ENCODE results near the gene RPP40.
A peak's percentile ranks its signal among the peaks of the same experiment; 100 is the strongest.
"Not testable (repeated sequence)": the region's sequence is repeated elsewhere in the genome, so short reads cannot be mapped to it uniquely, and the experiment has no call there.

The RPP40 gene

GRCh38 chr6:5023923-5024322 is 20.1 kb upstream of the RPP40 start:
- Histone ChIP-seq H3K4me1 (ENCODE audit: control insufficient read depth in 5 of 5, insufficient read depth in 5 of 5, low read length in 5 of 5) (peaks cover 0 to 12% (median 11%) of the 10 kb centered on the region in 5 donors), H3K9me3 (ENCODE audit: control insufficient read depth in 5 of 5, low read length in 5 of 5) (no peaks in the 10 kb centered on the region), H3K9ac (ENCODE audit: low read length in 5 of 5) (no peak overlapping the region), H3K36me3 (ENCODE audit: control insufficient read depth in 5 of 5, insufficient read depth in 5 of 5, low read length in 5 of 5) (peaks cover 0 to 2% (median 0%) of the 10 kb centered on the region in 5 donors), H3K4me3 (ENCODE audit: low read depth in 1 of 5, low read length in 5 of 5) (no peak overlapping the region), H3K27me3 (ENCODE audit: control insufficient read depth in 5 of 5, insufficient read depth in 4 of 5, low read length in 5 of 5) (no peaks in the 10 kb centered on the region), H3K27ac (ENCODE audit: low read depth, low read length) (no peak overlapping the region)

- no peaks in the 10 kb centered on the region for H3K9me3 ChIP-seq (ENCODE audit: control insufficient read depth in 5 of 5, low read length in 5 of 5)
These were observed 16.3 kb upstream of the RPP40 start for GRCh38 chr6:5020142-5020541.

GRCh38 chr6:5014072-5014561 is 10.3 kb upstream of the RPP40 start:
- Histone ChIP-seq H3K9me3 (ENCODE audit: control insufficient read depth in 5 of 5, low read length in 5 of 5) (peaks cover 0 to 8% (median 0%) of the 10 kb centered on the region in 5 donors), H3K27me3 (ENCODE audit: control insufficient read depth in 5 of 5, insufficient read depth in 4 of 5, low read length in 5 of 5) (no peaks in the 10 kb centered on the region), H3K4me1 (ENCODE audit: control insufficient read depth in 5 of 5, insufficient read depth in 5 of 5, low read length in 5 of 5) (peaks cover 0 to 3% (median 0%) of the 10 kb centered on the region in 5 donors), H3K4me3 (ENCODE audit: low read depth in 1 of 5, low read length in 5 of 5) (no peak overlapping the region), H3K36me3 (ENCODE audit: control insufficient read depth in 5 of 5, insufficient read depth in 5 of 5, low read length in 5 of 5) (no peaks in the 10 kb centered on the region), H3K27ac (ENCODE audit: low read depth, low read length) (no peak overlapping the region), H3K9ac (ENCODE audit: low read length in 5 of 5) (no peak overlapping the region)

More at GRCh38 chr6:5020142-5020541, 16.3 kb upstream of the RPP40 start:
- H3K9ac ChIP-seq (ENCODE audit: low read length in 5 of 5), result no peak overlapping the region
- H3K27me3 ChIP-seq (ENCODE audit: control insufficient read depth in 5 of 5, insufficient read depth in 4 of 5, low read length in 5 of 5), result no peaks in the 10 kb centered on the region
- no peaks in the 10 kb centered on the region for H3K4me1 ChIP-seq (ENCODE audit: control insufficient read depth in 5 of 5, insufficient read depth in 5 of 5, low read length in 5 of 5)
- peaks cover 0 to 2% (median 0%) of the 10 kb centered on the region in 5 donors for H3K36me3 ChIP-seq (ENCODE audit: control insufficient read depth in 5 of 5, insufficient read depth in 5 of 5, low read length in 5 of 5)
- no peak overlapping the region for H3K4me3 ChIP-seq (ENCODE audit: low read depth in 1 of 5, low read length in 5 of 5)
- no peak overlapping the region for H3K27ac ChIP-seq (ENCODE audit: low read depth, low read length)

- no peak overlapping the region for H3K27ac ChIP-seq (ENCODE audit: low read depth, low read length)
- H3K9me3 ChIP-seq (ENCODE audit: control insufficient read depth in 5 of 5, low read length in 5 of 5), result peaks cover 0 to 8% (median 0%) of the 10 kb centered on the region in 5 donors
- no peak overlapping the region for H3K4me3 ChIP-seq (ENCODE audit: low read depth in 1 of 5, low read length in 5 of 5)
- H3K9ac ChIP-seq (ENCODE audit: low read length in 5 of 5), result no peak overlapping the region
- H3K27me3 ChIP-seq (ENCODE audit: control insufficient read depth in 5 of 5, insufficient read depth in 4 of 5, low read length in 5 of 5), result no peaks in the 10 kb centered on the region
- H3K4me1 ChIP-seq (ENCODE audit: control insufficient read depth in 5 of 5, insufficient read depth in 5 of 5, low read length in 5 of 5), result peaks cover 0 to 3% (median 0%) of the 10 kb centered on the region in 5 donors
- H3K36me3 ChIP-seq (ENCODE audit: control insufficient read depth in 5 of 5, insufficient read depth in 5 of 5, low read length in 5 of 5), result no peaks in the 10 kb centered on the region
These were observed 8.7 kb upstream of the RPP40 start for GRCh38 chr6:5012519-5012918.

GRCh38 chr6:5011346-5011745 is 7.5 kb upstream of the RPP40 start:
- Histone ChIP-seq H3K4me1 (ENCODE audit: control insufficient read depth in 5 of 5, insufficient read depth in 5 of 5, low read length in 5 of 5) (peaks cover 0 to 3% (median 0%) of the 10 kb centered on the region in 5 donors), H3K9me3 (ENCODE audit: control insufficient read depth in 5 of 5, low read length in 5 of 5) (peaks cover 0 to 8% (median 0%) of the 10 kb centered on the region in 5 donors), H3K27me3 (ENCODE audit: control insufficient read depth in 5 of 5, insufficient read depth in 4 of 5, low read length in 5 of 5) (no peaks in the 10 kb centered on the region), H3K4me3 (ENCODE audit: low read depth in 1 of 5, low read length in 5 of 5) (no peak overlapping the region), H3K27ac (ENCODE audit: low read depth, low read length) (no peak overlapping the region), H3K9ac (ENCODE audit: low read length in 5 of 5) (no peak overlapping the region), H3K36me3 (ENCODE audit: control insufficient read depth in 5 of 5, insufficient read depth in 5 of 5, low read length in 5 of 5) (no peaks in the 10 kb centered on the region)

GRCh38 chr6:5007531-5007930 is 3.7 kb upstream of the RPP40 start:
- H3K36me3 ChIP-seq (ENCODE audit: control insufficient read depth in 5 of 5, insufficient read depth in 5 of 5, low read length in 5 of 5), result no peaks in the 10 kb centered on the region
- no peaks in the 10 kb centered on the region for H3K27me3 ChIP-seq (ENCODE audit: control insufficient read depth in 5 of 5, insufficient read depth in 4 of 5, low read length in 5 of 5)
- H3K27ac ChIP-seq (ENCODE audit: low read depth, low read length), result no peak overlapping the region
- no peak overlapping the region for H3K4me3 ChIP-seq (ENCODE audit: low read depth in 1 of 5, low read length in 5 of 5)
- no peaks in the 10 kb centered on the region for H3K9me3 ChIP-seq (ENCODE audit: control insufficient read depth in 5 of 5, low read length in 5 of 5)
- peaks cover 0 to 12% (median 11%) of the 10 kb centered on the region in 5 donors for H3K4me1 ChIP-seq (ENCODE audit: control insufficient read depth in 5 of 5, insufficient read depth in 5 of 5, low read length in 5 of 5)
- no peak overlapping the region for H3K9ac ChIP-seq (ENCODE audit: low read length in 5 of 5)

GRCh38 chr6:5006222-5006621 is 2.4 kb upstream of the RPP40 start:
- peaks cover 0 to 12% (median 11%) of the 10 kb centered on the region in 5 donors for H3K4me1 ChIP-seq (ENCODE audit: control insufficient read depth in 5 of 5, insufficient read depth in 5 of 5, low read length in 5 of 5)
- no peaks in the 10 kb centered on the region for H3K27me3 ChIP-seq (ENCODE audit: control insufficient read depth in 5 of 5, insufficient read depth in 4 of 5, low read length in 5 of 5)
- H3K36me3 ChIP-seq (ENCODE audit: control insufficient read depth in 5 of 5, insufficient read depth in 5 of 5, low read length in 5 of 5), result peaks cover 0 to 7% (median 7%) of the 10 kb centered on the region in 5 donors

GRCh38 chr6:5005038-5005433 is 1.2 kb upstream of the RPP40 start:
- H3K4me3 ChIP-seq (ENCODE audit: low read depth in 1 of 5, low read length in 5 of 5); H3K9ac ChIP-seq (ENCODE audit: low read length in 5 of 5); H3K27me3 ChIP-seq (ENCODE audit: control insufficient read depth in 5 of 5, insufficient read depth in 4 of 5, low read length in 5 of 5); H3K27ac ChIP-seq (ENCODE audit: low read depth, low read length); H3K9me3 ChIP-seq (ENCODE audit: control insufficient read depth in 5 of 5, low read length in 5 of 5): not testable (repeated sequence)
- peaks cover 0 to 14% (median 11%) of the 10 kb centered on the region in 5 donors for H3K36me3 ChIP-seq (ENCODE audit: control insufficient read depth in 5 of 5, insufficient read depth in 5 of 5, low read length in 5 of 5)
- H3K4me1 ChIP-seq (ENCODE audit: control insufficient read depth in 5 of 5, insufficient read depth in 5 of 5, low read length in 5 of 5), result peaks cover 0 to 12% (median 11%) of the 10 kb centered on the region in 5 donors

More at GRCh38 chr6:5006222-5006621, 2.4 kb upstream of the RPP40 start:
- Histone ChIP-seq H3K27ac (ENCODE audit: low read depth, low read length) (no peak overlapping the region), H3K4me3 (ENCODE audit: low read depth in 1 of 5, low read length in 5 of 5) (no peak overlapping the region), H3K9me3 (ENCODE audit: control insufficient read depth in 5 of 5, low read length in 5 of 5) (no peaks in the 10 kb centered on the region), H3K9ac (ENCODE audit: low read length in 5 of 5) (no peak overlapping the region)

GRCh38 chr6:5004373-5005037 is 668 bp upstream of the RPP40 start:
- Histone ChIP-seq H3K36me3 (ENCODE audit: control insufficient read depth in 5 of 5, insufficient read depth in 5 of 5, low read length in 5 of 5) (peaks cover 0 to 14% (median 11%) of the 10 kb centered on the region in 5 donors), H3K9ac (ENCODE audit: low read length in 5 of 5) (peak overlapping the region; percentile 4 to 88 (median 76)), H3K9me3 (ENCODE audit: control insufficient read depth in 5 of 5, low read length in 5 of 5) (no peaks in the 10 kb centered on the region), H3K27ac (ENCODE audit: low read depth, low read length) (peak overlapping the region; percentile 87), H3K4me1 (ENCODE audit: control insufficient read depth in 5 of 5, insufficient read depth in 5 of 5, low read length in 5 of 5) (peaks cover 0 to 12% (median 11%) of the 10 kb centered on the region in 5 donors), H3K4me3 (ENCODE audit: low read depth in 1 of 5, low read length in 5 of 5) (peak overlapping the region; percentile 79 to 92 (median 86)), H3K27me3 (ENCODE audit: control insufficient read depth in 5 of 5, insufficient read depth in 4 of 5, low read length in 5 of 5) (no peaks in the 10 kb centered on the region)

- H3K36me3 ChIP-seq (ENCODE audit: control insufficient read depth in 5 of 5, insufficient read depth in 5 of 5, low read length in 5 of 5), result peaks cover 7 to 45% (median 33%) of the 10 kb centered on the region in 5 donors
- no peak overlapping the region for H3K4me3 ChIP-seq (ENCODE audit: low read depth in 1 of 5, low read length in 5 of 5)
- peaks cover 0 to 10% (median 9%) of the 10 kb centered on the region in 5 donors for H3K4me1 ChIP-seq (ENCODE audit: control insufficient read depth in 5 of 5, insufficient read depth in 5 of 5, low read length in 5 of 5)
- no peak overlapping the region for H3K27ac ChIP-seq (ENCODE audit: low read depth, low read length)
- no peaks in the 10 kb centered on the region for H3K27me3 ChIP-seq (ENCODE audit: control insufficient read depth in 5 of 5, insufficient read depth in 4 of 5, low read length in 5 of 5)
- H3K9ac ChIP-seq (ENCODE audit: low read length in 5 of 5), result no peak overlapping the region
- no peaks in the 10 kb centered on the region for H3K9me3 ChIP-seq (ENCODE audit: control insufficient read depth in 5 of 5, low read length in 5 of 5)
These were observed 4.3 kb downstream of the RPP40 start for GRCh38 chr6:4999586-4999985.
